Activated CD4-positive, alpha-beta T cell treated with anti-CD3 and anti-CD28 coated beads for 48 hours (primary cell): ENCODE results near the gene KRT82.

Experiments used
- DNase-seq: peaks from one replicate; pipeline ENCODE4 v3.0.0-alpha.2; 2020

KRT82 gene

GRCh38 chr12:52379536-52379935 lies 26.6 kb downstream of the KRT82 start:
- no peak for DNase-seq

- no peak for DNase-seq
Measured at GRCh38 chr12:52378091-52378490, 28.0 kb downstream of the KRT82 start.

- DNase-seq = no peak
Measured at GRCh38 chr12:52377266-52377665, 28.9 kb downstream of the KRT82 start.

GRCh38 chr12:52372216-52373154 lies 33.6 kb downstream of the KRT82 start:
- peak; percentile 67 for DNase-seq

GRCh38 chr12:52371716-52372115 lies 34.4 kb downstream of the KRT82 start:
- no peak for DNase-seq

- DNase-seq = no peak
Measured at GRCh38 chr12:52370926-52371608, 35.1 kb downstream of the KRT82 start.

- DNase-seq = no peak
Measured at GRCh38 chr12:52369809-52370208, 36.3 kb downstream of the KRT82 start.

GRCh38 chr12:52369211-52369610 lies 36.9 kb downstream of the KRT82 start:
- no peak for DNase-seq

GRCh38 chr12:52368508-52368907 lies 37.6 kb downstream of the KRT82 start:
- no peak for DNase-seq

GRCh38 chr12:52367876-52368275 lies 38.3 kb downstream of the KRT82 start:
- no peak for DNase-seq

GRCh38 chr12:52366738-52367485 lies 39.2 kb downstream of the KRT82 start, which contains the start of gene KRT85:
Gene KRT85 (minus strand): TSS chr12:52367481. CDS start chr12:52367405, 76 bp downstream.
- DNase-seq = no peak

- no peak for DNase-seq
Measured at GRCh38 chr12:52364901-52365489, 41.1 kb downstream of the KRT82 start.

GRCh38 chr12:52364061-52364460 lies 42.1 kb downstream of the KRT82 start:
- DNase-seq = no peak

- no peak for DNase-seq
Measured at GRCh38 chr12:52363111-52363679, 42.9 kb downstream of the KRT82 start.

GRCh38 chr12:52362118-52362726 lies 43.9 kb downstream of the KRT82 start:
- peak; percentile 38 for DNase-seq

- DNase-seq = no peak
Measured at GRCh38 chr12:52361553-52361952, 44.6 kb downstream of the KRT82 start.

- no peak for DNase-seq
Measured at GRCh38 chr12:52360663-52361271, 45.4 kb downstream of the KRT82 start.

- no peak for DNase-seq
Measured at GRCh38 chr12:52360106-52360662, 46.0 kb downstream of the KRT82 start.

GRCh38 chr12:52359621-52360061 lies 46.5 kb downstream of the KRT82 start:
- no peak for DNase-seq

- peak; percentile 11 for DNase-seq
Measured at GRCh38 chr12:52358575-52359350, 47.4 kb downstream of the KRT82 start.
